Activated CD8-positive, alpha-beta memory T cell treated with anti-CD3 and anti-CD28 coated beads, Interleukin-2, amount 50 U/mL, for 48 hours (primary cell): ENCODE data around the gene WDR62.

Experiments
- DNase-seq: peaks from one replicate; pipeline ENCODE4 v3.0.0-alpha.2; 2020

The WDR62 gene

DNA sequence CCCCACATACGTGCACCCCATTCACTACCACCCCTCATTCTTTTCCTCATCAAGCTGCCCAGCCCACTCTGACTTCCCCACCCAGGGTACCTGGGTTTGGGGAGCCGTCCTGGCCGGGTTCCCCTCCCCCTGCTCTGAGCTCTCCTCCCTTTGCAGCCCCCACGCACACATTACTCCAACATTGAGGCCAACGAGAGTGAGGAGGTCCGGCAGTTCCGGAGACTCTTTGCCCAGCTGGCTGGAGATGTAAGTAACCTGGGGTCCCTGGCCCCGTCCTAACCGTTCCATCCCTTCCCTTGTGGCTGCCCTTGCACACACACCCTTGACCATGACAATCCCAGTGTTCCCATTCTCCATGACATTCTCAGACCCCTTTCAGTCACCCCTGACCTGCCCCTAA, 87.8 kb downstream of the WDR62 start:
- no peak for DNase-seq

DNA sequence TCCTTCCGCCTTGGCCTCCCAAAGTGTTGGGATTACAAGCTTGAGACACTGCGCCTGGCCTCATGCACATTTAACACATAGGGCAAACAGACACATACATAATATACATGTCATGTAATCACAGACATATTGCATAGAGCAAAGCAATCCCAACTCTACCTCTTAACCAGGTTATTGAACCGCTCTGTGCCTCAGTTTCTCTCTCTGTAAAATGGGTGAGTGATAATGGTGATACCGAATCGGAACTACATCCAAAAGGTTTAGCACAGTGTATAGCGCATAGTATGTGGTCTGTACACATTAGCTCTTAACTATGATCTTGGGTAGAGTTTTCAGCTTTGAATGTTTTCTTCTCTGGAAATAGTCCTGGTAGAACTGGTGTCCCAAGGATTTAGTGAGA, 89.9 kb downstream of the WDR62 start:
- no peak for DNase-seq

DNA sequence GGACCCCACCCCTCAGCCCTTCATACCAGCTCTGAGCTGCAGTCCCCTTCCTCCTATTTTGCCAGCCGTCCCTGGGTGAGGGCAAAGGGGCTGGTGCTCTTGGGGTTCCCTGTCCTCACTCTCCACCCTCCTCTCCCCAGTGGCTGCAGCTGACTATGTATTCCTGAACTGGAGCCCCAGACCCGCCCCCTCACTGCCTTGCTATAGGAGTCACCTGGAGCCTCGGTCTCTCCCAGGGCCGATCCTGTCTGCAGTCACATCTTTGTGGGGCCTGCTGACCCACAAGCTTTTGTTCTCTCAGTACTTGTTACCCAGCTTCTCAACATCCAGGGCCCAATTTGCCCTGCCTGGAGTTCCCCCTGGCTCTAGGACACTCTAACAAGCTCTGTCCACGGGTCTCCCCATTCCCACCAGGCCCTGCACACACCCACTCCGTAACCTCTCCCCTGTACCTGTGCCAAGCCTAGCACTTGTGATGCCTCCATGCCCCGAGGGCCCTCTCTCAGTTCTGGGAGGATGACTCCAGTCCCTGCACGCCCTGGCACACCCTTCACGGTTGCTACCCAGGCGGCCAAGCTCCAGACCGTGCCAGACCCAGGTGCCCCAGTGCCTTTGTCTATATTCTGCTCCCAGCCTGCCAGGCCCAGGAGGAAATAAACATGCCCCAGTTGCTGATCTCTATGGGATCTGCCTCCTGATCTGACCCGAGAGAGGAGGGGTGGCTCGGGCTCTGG, 95.1 kb downstream of the WDR62 start:
- no peak for DNase-seq

DNA sequence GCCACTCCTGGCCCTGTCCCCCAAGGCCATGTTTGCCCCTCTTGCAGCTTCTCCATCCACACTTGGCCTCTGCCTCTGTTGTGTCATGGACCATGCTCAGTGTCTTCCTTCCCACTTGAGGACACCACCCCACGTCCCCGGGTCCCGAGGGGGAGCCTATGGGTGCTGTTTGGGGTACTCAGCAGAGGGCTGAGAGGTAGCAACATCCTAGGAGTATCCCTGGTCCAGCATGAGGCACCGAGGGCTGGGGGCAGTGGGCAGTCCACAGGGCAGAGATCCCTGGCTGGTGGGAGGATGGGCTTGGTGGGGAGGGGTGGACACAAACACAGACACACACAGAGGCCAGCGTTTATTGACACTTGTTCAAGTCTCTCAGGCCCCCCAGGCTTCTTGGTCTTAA, 95.9 kb downstream of the WDR62 start:
- DNase-seq: no peak

DNA sequence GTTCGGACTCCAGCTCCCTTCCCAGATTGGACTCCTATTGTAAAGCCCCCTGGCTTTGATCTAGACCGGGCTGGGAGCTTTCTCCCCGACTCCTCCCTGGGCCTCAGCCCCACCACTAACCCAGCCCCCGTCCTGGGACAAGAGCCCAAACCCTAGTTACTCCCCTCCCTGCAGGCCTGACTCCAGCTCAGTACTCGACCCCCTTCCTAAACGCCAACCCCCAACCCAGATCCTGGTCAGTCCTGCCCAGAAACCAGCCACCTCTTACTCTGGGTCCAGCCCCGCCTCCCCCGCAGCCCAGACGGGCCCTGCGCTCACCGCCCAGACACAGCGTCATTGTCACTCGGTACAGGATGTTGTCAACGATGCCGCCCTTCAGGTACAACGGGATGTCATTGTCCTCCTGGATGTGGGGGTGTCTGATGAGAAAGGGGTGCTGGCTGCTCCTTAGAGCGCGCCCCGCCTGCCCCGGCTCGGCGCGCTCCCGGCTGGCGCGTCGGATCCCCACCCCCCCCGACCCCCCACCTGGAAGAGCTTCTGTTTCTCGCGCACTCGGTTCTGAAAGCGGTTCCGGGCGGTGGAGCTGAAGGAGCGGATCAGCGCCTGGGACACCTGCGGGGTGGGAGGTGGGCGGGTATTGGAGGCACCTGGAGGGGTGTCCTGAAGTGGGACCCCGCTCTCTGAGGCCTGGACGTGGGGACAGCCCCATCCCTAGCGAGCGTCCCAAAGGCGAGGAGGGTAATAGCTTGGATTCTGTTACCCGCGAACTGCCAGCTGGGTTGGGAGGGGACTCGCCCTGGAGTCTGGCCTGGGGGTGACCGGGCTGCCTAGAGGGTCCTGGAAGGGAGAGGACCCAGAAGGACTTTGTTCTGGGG, 96.7 kb downstream of the WDR62 start:
- no peak for DNase-seq

DNA sequence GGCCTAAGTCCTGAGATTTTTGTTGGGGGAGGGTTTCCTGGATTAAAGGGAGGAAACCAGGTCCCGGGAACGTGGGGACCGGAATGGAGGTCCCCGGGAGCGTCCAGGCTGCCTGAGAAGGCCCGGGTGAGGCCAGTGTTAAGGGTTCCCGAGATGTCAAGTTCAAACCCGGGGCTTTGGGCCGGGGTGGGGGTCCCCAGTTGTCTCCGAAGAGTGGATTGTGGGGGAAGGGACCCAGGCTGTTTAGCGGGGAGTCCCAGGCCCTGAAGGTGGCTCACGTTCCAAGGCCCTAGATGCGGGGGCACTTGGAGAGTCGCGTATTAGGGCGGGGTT, 97.3 kb downstream of the WDR62 start:
- DNase-seq: no peak

DNA sequence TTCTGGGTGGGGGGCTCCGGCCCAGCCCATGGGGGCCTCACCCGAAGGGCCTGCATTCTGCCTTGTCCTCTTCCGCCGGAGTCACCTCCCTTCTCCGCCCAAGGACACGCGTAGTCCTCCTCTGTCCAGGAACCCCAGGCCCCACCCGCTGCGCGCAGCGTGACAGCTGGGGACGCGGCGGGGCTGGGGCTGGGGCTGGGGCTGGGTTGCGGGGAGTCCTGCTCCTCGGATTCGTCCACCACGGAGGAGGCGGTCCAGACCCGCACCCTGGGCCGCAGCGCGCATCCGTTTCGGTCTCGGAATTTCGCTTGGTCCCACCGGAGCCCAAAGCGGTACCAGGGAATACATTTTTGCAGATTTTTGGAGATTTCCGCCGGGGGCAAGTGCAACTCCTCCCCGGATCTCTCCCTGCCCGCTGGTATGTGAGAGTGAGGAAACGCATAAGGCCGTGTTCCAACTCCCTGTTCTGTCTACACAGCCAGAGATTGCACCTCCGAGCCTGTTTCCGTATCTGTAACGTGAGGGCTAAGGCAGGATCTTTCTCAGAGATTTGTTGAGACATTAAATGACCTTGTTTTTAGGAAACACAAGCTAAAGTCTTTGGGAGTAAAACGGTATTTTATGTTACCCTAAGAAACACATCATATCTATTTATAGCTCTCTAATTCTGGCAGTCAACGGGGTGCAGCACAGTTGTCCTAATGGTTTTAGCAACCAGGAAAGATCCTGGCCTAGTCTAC, 97.8 kb downstream of the WDR62 start, which contains the start of gene COX7A1:
COX7A1 (minus strand) TSS at position 96 of the 740 bp plus-strand sequence; CDS start at position 56, 40 bp downstream.
- no peak for DNase-seq

DNA sequence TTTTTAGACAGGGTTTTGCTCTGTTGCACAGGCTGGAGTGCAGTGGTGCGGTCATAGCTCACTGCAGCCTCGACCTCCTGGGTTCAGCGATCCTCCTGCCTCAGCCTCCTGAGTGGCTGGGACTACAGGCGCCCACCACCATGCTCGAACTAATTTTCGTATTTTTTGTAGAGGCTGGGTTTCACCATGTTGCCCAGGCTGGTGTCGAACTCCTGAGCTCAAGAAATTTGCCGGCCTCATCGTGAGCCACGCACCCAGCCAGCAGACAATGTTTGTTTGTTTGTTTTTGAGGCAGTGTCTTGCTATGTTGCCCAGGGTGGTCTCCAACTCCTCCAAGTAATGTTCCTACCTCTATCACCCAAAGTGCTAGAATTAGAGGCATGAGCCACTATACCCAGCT, 98.4 kb downstream of the WDR62 start:
- no peak for DNase-seq
